HCT116 (cell line): ENCODE measurements around the gene CFAP91.

ENCODE experiments used
- CTCF ChIP-seq, 3 experiments: fragments of 200-600 bp in 1 of 3; sonication (generic) in 1 of 3; IDR thresholded peaks in 2 of 3; conservative IDR thresholded peaks in 1 of 3; 2 replicates each; pipeline ENCODE4 v1.5.1; 2012 to 2017; ENCODE audit warnings: low read depth in 2 of 3, low read length in 2 of 3, antibody characterized with exemption in 1 of 3, borderline replicate concordance in 1 of 3, control low read depth in 1 of 3, mild to moderate bottlenecking in 1 of 3, mixed read lengths in 1 of 3, mixed run types in 1 of 3, moderate library complexity in 1 of 3; ENCODE audit not compliant: insufficient read depth in 1 of 3
- EZH2 ChIP-seq: fragments of 200-600 bp; sonication (generic); IDR thresholded peaks from 2 replicates; pipeline ENCODE4 v1.6.1; 2017; ENCODE audit warnings: antibody characterized with exemption, mixed run types
- EZH2phosphoT487 ChIP-seq: fragments of 200-600 bp; IDR thresholded peaks from 2 replicates; pipeline ENCODE4 v1.6.1; 2018; ENCODE audit warnings: antibody characterized with exemption, borderline replicate concordance
- FOSL1 ChIP-seq: IDR thresholded peaks from 2 replicates; pipeline ENCODE4 v1.6.1; 2012; ENCODE audit warnings: low read depth
- MAX ChIP-seq: IDR thresholded peaks from 2 replicates; pipeline ENCODE4 v1.6.1; 2012
- POLR2A ChIP-seq: IDR thresholded peaks from 2 replicates; pipeline ENCODE4 v1.7.0; 2011; ENCODE audit warnings: borderline replicate concordance; ENCODE audit not compliant: insufficient read depth, insufficient read length; ENCODE audit errors: extremely low read depth
- POLR2AphosphoS5 ChIP-seq: IDR thresholded peaks from 2 replicates; pipeline ENCODE4 v1.6.1; 2011; ENCODE audit warnings: mild to moderate bottlenecking, low read depth, low read length, moderate library complexity
- RAD21 ChIP-seq: IDR thresholded peaks from 2 replicates; pipeline ENCODE4 v1.6.1; 2012; ENCODE audit warnings: low read depth, mild to moderate bottlenecking
- REST ChIP-seq: IDR thresholded peaks from 2 replicates; pipeline ENCODE4 v1.6.1; 2012; ENCODE audit warnings: low read depth
- SIN3A ChIP-seq: IDR thresholded peaks from 2 replicates; pipeline ENCODE4 v1.6.1; 2012; ENCODE audit warnings: low read depth
- SP1 ChIP-seq: IDR thresholded peaks from 2 replicates; pipeline ENCODE4 v1.6.1; 2012; ENCODE audit warnings: low read depth
- YY1 ChIP-seq: IDR thresholded peaks from 2 replicates; pipeline ENCODE4 v1.6.1; 2011; ENCODE audit warnings: low read length, low read depth, moderate library complexity, mild to moderate bottlenecking; ENCODE audit not compliant: insufficient replicate concordance; ENCODE audit errors: extremely low read depth
- ZFX ChIP-seq: fragments of 450-650 bp; IDR thresholded peaks from 2 replicates; pipeline ENCODE4 v1.6.1; 2017
- ZNF274 ChIP-seq: fragments of 200-500 bp; sonication (Bioruptor generic); IDR thresholded peaks from 2 replicates; pipeline ENCODE4 v1.6.1; 2014; ENCODE audit warnings: mild to moderate bottlenecking, low read depth, low read length, inconsistent platforms

- no peak for TF ChIP-seq CTCF (IDR thresholded peaks at IDR 0.05 in 2 of 3, conservative IDR thresholded peaks at IDR 0.05 in 1 of 3; ENCODE audit: borderline replicate concordance in 1 of 3, insufficient read depth in 1 of 3, low read depth in 2 of 3, low read length in 2 of 3)
- TF ChIP-seq YY1: no peak
- no peak for TF ChIP-seq SIN3A
- TF ChIP-seq EZH2: no peak
- no peak for TF ChIP-seq REST
- no peak for TF ChIP-seq SP1
- TF ChIP-seq RAD21: no peak
- TF ChIP-seq EZH2phosphoT487: no peak
- no peak for TF ChIP-seq ZFX
- no peak for TF ChIP-seq POLR2A
- no peak for TF ChIP-seq POLR2AphosphoS5
- no peak for TF ChIP-seq ZNF274
- no peak for TF ChIP-seq MAX
- no peak for TF ChIP-seq FOSL1
Observed at GRCh38 chr3:119731560-119732343, 28.9 kb downstream of the CFAP91 start.
